Epithelial cell of proximal tubule (primary cell): ENCODE results near the gene HK2. TPM values are rescaled to one million over a fixed set of nuclear protein-coding genes. Genes with fewer than 3 reads are reported as not detected.

ENCODE experiments used
- DNase-seq: peaks from one replicate; pipeline ENCODE4 v3.0.0-alpha.2; 2011; ENCODE audit warnings: low read depth
- H3K4me3 ChIP-seq: 2 replicates; pipeline ENCODE4 v1.5.1; 2011; ENCODE audit warnings: low read depth, mild to moderate bottlenecking, low read length
- CTCF ChIP-seq: conservative IDR thresholded peaks from 2 replicates; pipeline ENCODE4 v1.5.1; 2012; ENCODE audit warnings: low read depth, mild to moderate bottlenecking, low read length
- total RNA-seq: library from RNA; depleted of rRNA; stranded (reverse); fragments of >200 nt; gene quantifications from 2 replicates; pipeline ENCODE4 v1.2.3, GENCODE V29; 2015

Gene HK2
- total RNA-seq, 1 donor from 2014 or later = 17.6 TPM

- H3K4me3 ChIP-seq = no peak overlapping the region
- peak; percentile 86 for DNase-seq
- TF ChIP-seq CTCF = no peak
These were observed 31.1 kb downstream of the HK2 start for GRCh38 chr2:74864728-74865722.

GRCh38 chr2:74865770-74866674 is 32.1 kb downstream of the HK2 start:
- no peak overlapping the region for H3K4me3 ChIP-seq
- TF ChIP-seq CTCF = no peak
- peak; percentile 95 for DNase-seq

- TF ChIP-seq CTCF = no peak
- DNase-seq = no peak
- no peak overlapping the region for H3K4me3 ChIP-seq
These were observed 34.1 kb downstream of the HK2 start for GRCh38 chr2:74867841-74868658.

- no peak for DNase-seq
- no peak for TF ChIP-seq CTCF
- H3K4me3 ChIP-seq = no peak overlapping the region
These were observed 35.6 kb downstream of the HK2 start for GRCh38 chr2:74869517-74869916.

GRCh38 chr2:74870951-74871350 is 37.0 kb downstream of the HK2 start:
- TF ChIP-seq CTCF = no peak
- H3K4me3 ChIP-seq = no peak overlapping the region
- no peak for DNase-seq

GRCh38 chr2:74871414-74871813 is 37.5 kb downstream of the HK2 start:
- no peak overlapping the region for H3K4me3 ChIP-seq
- TF ChIP-seq CTCF = no peak
- DNase-seq = no peak
